ENCODE results near the gene DEDD.

DNA sequence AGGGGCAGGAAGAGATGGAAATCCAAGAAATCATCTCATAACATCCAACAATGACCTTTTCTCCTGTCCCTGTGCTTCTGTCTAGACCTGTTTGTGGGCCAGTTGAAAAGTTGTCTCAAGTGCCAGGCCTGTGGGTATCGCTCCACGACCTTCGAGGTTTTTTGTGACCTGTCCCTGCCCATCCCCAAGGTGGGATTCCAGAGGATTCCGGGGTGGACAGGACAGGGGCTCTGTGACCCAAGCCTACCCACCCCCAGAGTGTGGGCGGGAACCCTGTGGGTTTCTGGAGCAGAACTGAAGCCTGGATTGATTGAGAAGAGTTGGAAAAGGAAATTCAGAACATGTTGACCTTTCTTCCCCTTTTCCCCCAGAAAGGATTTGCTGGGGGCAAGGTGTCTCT lies 31.3 kb upstream of the DEDD start:
- TF ChIP-seq NFIC (IDR thresholded peaks at IDR 0.05) (no peak), YY1 (IDR thresholded peaks at IDR 0.05; ENCODE audit: low read depth) (no peak), TAF1 (IDR thresholded peaks at IDR 0.05; ENCODE audit: low read depth) (no peak), FOXM1 (IDR thresholded peaks at IDR 0.05; ENCODE audit: borderline replicate concordance, low read depth) (no peak), RAD21 (IDR thresholded peaks at IDR 0.05; ENCODE audit: low read depth) (no peak)

Data from Ishikawa (cell line).